BLaER1 treated with 17β-estradiol and CSF1 and Interleukin-3, amounts not matched to agents 10 nM and 100 nM (cell line): ENCODE measurements around the gene PRKCB.

Experiments
- H3K27ac ChIP-seq, 11 experiments: shearing (Covaris generic); formaldehyde crosslinking; 2 replicates each; pipeline ENCODE4 v1.8.1; 2022
- H3K27me3 ChIP-seq, 11 experiments: shearing (Covaris generic); formaldehyde crosslinking; 2 replicates each; pipeline ENCODE4 v1.8.1; 2022
- H3K36me3 ChIP-seq, 11 experiments: shearing (Covaris generic); formaldehyde crosslinking; 2 replicates each; pipeline ENCODE4 v1.8.1; 2022
- H3K4me1 ChIP-seq, 10 experiments: shearing (Covaris generic); formaldehyde crosslinking; 2 replicates each; pipeline ENCODE4 v1.8.1; 2022
- H3K4me2 ChIP-seq, 11 experiments: shearing (Covaris generic); formaldehyde crosslinking; 2 replicates each; pipeline ENCODE4 v1.8.1; 2022
- H3K4me3 ChIP-seq, 10 experiments: shearing (Covaris generic); formaldehyde crosslinking; 2 replicates each; pipeline ENCODE4 v1.8.1; 2022
- H3K9ac ChIP-seq, 11 experiments: shearing (Covaris generic); formaldehyde crosslinking; 2 replicates each; pipeline ENCODE4 v1.8.1; 2022
- H3K9me3 ChIP-seq, 11 experiments: shearing (Covaris generic); formaldehyde crosslinking; replicated peaks in 1 of 11; 2 replicates each; pipeline ENCODE4 v1.8.1; 2022
- H4K20me1 ChIP-seq, 11 experiments: shearing (Covaris generic); formaldehyde crosslinking; 2 replicates each; pipeline ENCODE4 v1.8.1; 2022
- Cebpa-rat ChIP-seq, 11 experiments: shearing (Covaris generic); IDR thresholded peaks; 2 replicates each; pipeline ENCODE4 v1.8.1; 2022

PRKCB gene

GRCh38 chr16:23807028-23807427 lies 28.8 kb upstream of the PRKCB start:
- no peaks in the 10 kb centered on the region for H4K20me1 ChIP-seq
- TF ChIP-seq Cebpa-rat (IDR thresholded peaks at IDR 0.05): no peak
- H3K9ac ChIP-seq: peak overlapping the region in 1 of 11 experiments; percentile 30; a peak in 1 of 22 replicates
- H3K4me2 ChIP-seq: peak overlapping the region; percentile 38 to 65 (median 51); a peak in 21 of 22 replicates
- no peak overlapping the region for H3K4me3 ChIP-seq
- H3K27me3 ChIP-seq: no peaks in the 10 kb centered on the region
- no peaks in the 10 kb centered on the region for H3K36me3 ChIP-seq
- H3K4me1 ChIP-seq: peaks cover 13 to 56% (median 44%) of the 10 kb centered on the region in 10 experiments
- peak overlapping the region in 7 of 11 experiments; percentile 7 to 74 (median 33); a peak in 11 of 22 replicates for H3K27ac ChIP-seq
- no peaks in the 10 kb centered on the region for H3K9me3 ChIP-seq

- no peaks in the 10 kb centered on the region for H3K9me3 ChIP-seq
- H3K27me3 ChIP-seq: no peaks in the 10 kb centered on the region
- H3K4me1 ChIP-seq: peaks cover 4 to 19% (median 11%) of the 10 kb centered on the region in 10 experiments
- H3K27ac ChIP-seq: no peak overlapping the region
- no peaks in the 10 kb centered on the region for H4K20me1 ChIP-seq
- no peak overlapping the region for H3K4me2 ChIP-seq
- H3K36me3 ChIP-seq: no peaks in the 10 kb centered on the region
- no peak overlapping the region for H3K9ac ChIP-seq
- no peak overlapping the region for H3K4me3 ChIP-seq
- no peak for TF ChIP-seq Cebpa-rat (IDR thresholded peaks at IDR 0.05)
These were observed 14.3 kb upstream of the PRKCB start for GRCh38 chr16:23821467-23821866.

GRCh38 chr16:23821875-23822688 lies 13.7 kb upstream of the PRKCB start:
- TF ChIP-seq Cebpa-rat (IDR thresholded peaks at IDR 0.05): no peak
- Histone ChIP-seq H3K4me1 (peaks cover 10 to 25% (median 17%) of the 10 kb centered on the region in 10 experiments), H3K4me3 (no peak overlapping the region), H3K27ac (no peak overlapping the region), H3K4me2 (no peak overlapping the region), H3K9ac (no peak overlapping the region), H3K9me3 (no peaks in the 10 kb centered on the region), H3K27me3 (no peaks in the 10 kb centered on the region), H3K36me3 (no peaks in the 10 kb centered on the region), H4K20me1 (no peaks in the 10 kb centered on the region)

- H3K9ac ChIP-seq: no peak overlapping the region
- H3K4me3 ChIP-seq: no peak overlapping the region
- no peaks in the 10 kb centered on the region for H4K20me1 ChIP-seq
- peaks cover 2 to 12% (median 8%) of the 10 kb centered on the region in 11 experiments; a peak in 21 of 22 replicates for H3K9me3 ChIP-seq
- peaks cover 12 to 31% (median 24%) of the 10 kb centered on the region in 10 experiments for H3K4me1 ChIP-seq
- no peaks in the 10 kb centered on the region for H3K27me3 ChIP-seq
- H3K4me2 ChIP-seq: no peak overlapping the region
- H3K27ac ChIP-seq: no peak overlapping the region
- TF ChIP-seq Cebpa-rat (IDR thresholded peaks at IDR 0.05): no peak
- no peaks in the 10 kb centered on the region for H3K36me3 ChIP-seq
These were observed 12.1 kb upstream of the PRKCB start for GRCh38 chr16:23823475-23824384.

- Histone ChIP-seq H4K20me1 (no peaks in the 10 kb centered on the region), H3K4me2 (peak overlapping the region in 3 of 11 experiments; percentile 82 to 88 (median 83); a peak in 6 of 22 replicates), H3K9ac (no peak overlapping the region), H3K4me1 (peaks cover 12 to 31% (median 24%) of the 10 kb centered on the region in 10 experiments), H3K36me3 (no peaks in the 10 kb centered on the region; a peak in 1 of 22 replicates), H3K27me3 (no peaks in the 10 kb centered on the region), H3K9me3 (peaks cover 14 to 24% (median 20%) of the 10 kb centered on the region in 11 experiments), H3K4me3 (no peak overlapping the region), H3K27ac (0 out of 22 replicates have a peak overlapping the region, but pooled peaks of 1 of the 11 experiments have one; percentile 3)
- TF ChIP-seq Cebpa-rat (IDR thresholded peaks at IDR 0.05): no peak
These were observed 10.9 kb upstream of the PRKCB start for GRCh38 chr16:23824909-23825308.

GRCh38 chr16:23826528-23827045 lies 9.2 kb upstream of the PRKCB start:
- peaks cover 12 to 31% (median 24%) of the 10 kb centered on the region in 10 experiments for H3K4me1 ChIP-seq
- H3K9ac ChIP-seq: peak overlapping the region in 7 of 11 experiments; percentile 4 to 56 (median 41); a peak in 10 of 22 replicates
- H3K36me3 ChIP-seq: no peaks in the 10 kb centered on the region; a peak in 1 of 22 replicates
- peak overlapping the region; percentile 7 to 88 (median 68) for H3K4me2 ChIP-seq
- no peaks in the 10 kb centered on the region for H4K20me1 ChIP-seq
- peak overlapping the region in 1 of 10 experiments; percentile 16; a peak in 2 of 20 replicates for H3K4me3 ChIP-seq
- peaks cover 31 to 38% (median 35%) of the 10 kb centered on the region in 11 experiments for H3K9me3 ChIP-seq
- no peaks in the 10 kb centered on the region for H3K27me3 ChIP-seq
- peak overlapping the region in 10 of 11 experiments; percentile 16 to 82 (median 70); a peak in 17 of 22 replicates for H3K27ac ChIP-seq
- no peak for TF ChIP-seq Cebpa-rat (IDR thresholded peaks at IDR 0.05)

GRCh38 chr16:23827057-23827456 lies 8.7 kb upstream of the PRKCB start:
- Histone ChIP-seq H4K20me1 (no peaks in the 10 kb centered on the region), H3K27ac (peak overlapping the region in 9 of 11 experiments; percentile 3 to 82 (median 70); a peak in 16 of 22 replicates), H3K36me3 (no peaks in the 10 kb centered on the region; a peak in 1 of 22 replicates), H3K4me1 (peaks cover 12 to 31% (median 24%) of the 10 kb centered on the region in 10 experiments), H3K4me2 (peak overlapping the region; percentile 7 to 88 (median 68); a peak in 20 of 22 replicates), H3K9me3 (peaks cover 31 to 43% (median 35%) of the 10 kb centered on the region in 11 experiments), H3K27me3 (no peaks in the 10 kb centered on the region), H3K9ac (peak overlapping the region in 2 of 11 experiments; percentile 18 to 56; a peak in 2 of 22 replicates), H3K4me3 (no peak overlapping the region)
- TF ChIP-seq Cebpa-rat (IDR thresholded peaks at IDR 0.05): no peak

- peaks cover 21 to 41% (median 32%) of the 10 kb centered on the region in 10 experiments for H3K4me1 ChIP-seq
- TF ChIP-seq Cebpa-rat (IDR thresholded peaks at IDR 0.05): no peak
- H3K9ac ChIP-seq: no peak overlapping the region
- H3K27ac ChIP-seq: no peak overlapping the region
- peaks cover 0 to under 1% (median 0%) of the 10 kb centered on the region in 11 experiments; a peak in 3 of 22 replicates for H3K27me3 ChIP-seq
- H3K9me3 ChIP-seq: peaks cover 31 to 43% (median 35%) of the 10 kb centered on the region in 11 experiments
- no peaks in the 10 kb centered on the region for H4K20me1 ChIP-seq
- H3K4me2 ChIP-seq: no peak overlapping the region
- H3K36me3 ChIP-seq: no peaks in the 10 kb centered on the region; a peak in 1 of 22 replicates
- H3K4me3 ChIP-seq: no peak overlapping the region; a peak in 1 of 20 replicates
These were observed 6.3 kb upstream of the PRKCB start for GRCh38 chr16:23829454-23829853.
